ENCODE measurements around the gene PXMP2. TPM values are rescaled to one million over a fixed set of nuclear protein-coding genes. Genes with fewer than 3 reads are reported as not detected.
A peak's percentile ranks its signal among the peaks of the same experiment; 100 is the strongest.
"Not testable (repeated sequence)": the region's sequence is repeated elsewhere in the genome, so short reads cannot be mapped to it uniquely, and the experiment has no call there.

Gene PXMP2
- polyA plus RNA-seq, 3 donors, result 2.9 to 9.2 (median 8.7) TPM

DNA sequence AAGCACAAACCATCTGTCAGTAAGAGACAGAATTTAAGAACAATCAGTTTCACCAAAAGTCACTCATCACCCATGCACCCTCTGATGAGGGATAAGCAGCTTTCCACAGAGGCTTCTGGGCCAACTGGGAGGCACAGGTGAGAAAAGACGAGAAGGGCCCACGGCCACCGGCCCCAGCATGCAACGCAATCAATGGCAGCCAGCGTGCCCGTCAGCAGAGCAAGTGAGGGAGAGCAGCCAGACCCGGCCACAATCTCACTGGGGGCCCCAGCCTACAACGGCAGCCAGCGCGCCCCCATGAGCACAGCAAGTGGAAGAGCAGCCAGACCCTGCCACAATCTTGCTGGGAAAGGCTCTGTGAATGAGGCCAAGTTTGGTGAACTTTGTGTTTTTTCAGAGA, 60.9 kb downstream of the PXMP2 start:
- Mint-ChIP-seq H3K36me3 (peaks cover 78 to 98% of the 10 kb centered on the region in 2 donors), H3K4me3 (no peak overlapping the region), H3K9me3 (no peaks in the 10 kb centered on the region), H3K4me1 (no peaks in the 10 kb centered on the region), H3K27me3 (ENCODE audit: low read depth in 3 of 3) (no peaks in the 10 kb centered on the region), H3K27ac (no peak overlapping the region)
- Histone ChIP-seq H4K20me1 (ENCODE audit: insufficient read depth, low read length) (peaks cover 48% of the 10 kb centered on the region), H3K79me2 (ENCODE audit: insufficient read depth, low read length) (peaks cover 46% of the 10 kb centered on the region), H3K27me3 (ENCODE audit: control insufficient read depth in 2 of 2, insufficient read depth in 2 of 2, low read length in 2 of 2) (no peaks in the 10 kb centered on the region), H2AFZ (ENCODE audit: insufficient read depth, low read depth, low read length, poor library complexity, severe bottlenecking) (no peak overlapping the region), H3K4me3 (replicated peaks in 1 of 3; ENCODE audit: low read depth in 2 of 3, low read length in 3 of 3) (no peak overlapping the region), H3K27ac (ENCODE audit: low read depth in 1 of 2, low read length in 2 of 2) (no peak overlapping the region), H3K9me3 (replicated peaks in 1 of 2; ENCODE audit: control insufficient read depth in 1 of 2, insufficient read depth in 1 of 2, low read length in 2 of 2) (no peaks in the 10 kb centered on the region), H3K9ac (ENCODE audit: insufficient read depth, low read length, poor library complexity, severe bottlenecking) (no peak overlapping the region), H3K4me1 (ENCODE audit: control insufficient read depth in 1 of 2, insufficient read depth in 2 of 2, low read length in 2 of 2) (no peaks in the 10 kb centered on the region), H3K36me3 (replicated peaks in 1 of 2; ENCODE audit: control insufficient read depth in 1 of 2, insufficient read depth in 2 of 2, low read length in 2 of 2) (peaks cover 93 to 98% of the 10 kb centered on the region in 2 donors), H3K4me2 (replicated peaks; ENCODE audit: extremely low read depth, low read length, poor library complexity, severe bottlenecking) (no peak overlapping the region)
- no peak for DNase-seq
- WGBS (ENCODE audit: insufficient coverage), result 93% methylated on average over 10 of the region's 10 CpGs
- TF ChIP-seq CTCF (IDR thresholded peaks at IDR 0.05), result no peak
- intact Hi-C loops (cut with micrococcal nuclease), result no loop called here

- WGBS (ENCODE audit: insufficient coverage), result 100% methylated on average over 3 of the region's 7 CpGs
- H2AFZ ChIP-seq (ENCODE audit: insufficient read depth, low read depth, low read length, poor library complexity, severe bottlenecking); DNase-seq; H3K27ac ChIP-seq (ENCODE audit: low read depth in 1 of 2, low read length in 2 of 2); H3K9ac ChIP-seq (ENCODE audit: insufficient read depth, low read length, poor library complexity, severe bottlenecking); H3K9me3 ChIP-seq (replicated peaks in 1 of 2; ENCODE audit: control insufficient read depth in 1 of 2, insufficient read depth in 1 of 2, low read length in 2 of 2); H3K4me1 Mint-ChIP-seq; H3K4me2 ChIP-seq (replicated peaks; ENCODE audit: extremely low read depth, low read length, poor library complexity, severe bottlenecking); H3K9me3 Mint-ChIP-seq; H3K4me1 ChIP-seq (ENCODE audit: control insufficient read depth in 1 of 2, insufficient read depth in 2 of 2, low read length in 2 of 2); H3K27me3 Mint-ChIP-seq (ENCODE audit: low read depth in 3 of 3); H3K4me3 Mint-ChIP-seq; H3K4me3 ChIP-seq (replicated peaks in 1 of 3; ENCODE audit: low read depth in 2 of 3, low read length in 3 of 3); intact Hi-C loops (cut with micrococcal nuclease); H3K27me3 ChIP-seq (ENCODE audit: control insufficient read depth in 2 of 2, insufficient read depth in 2 of 2, low read length in 2 of 2): not testable (repeated sequence)
- Histone ChIP-seq H3K79me2 (ENCODE audit: insufficient read depth, low read length) (peaks cover 69% of the 10 kb centered on the region), H3K36me3 (replicated peaks in 1 of 2; ENCODE audit: control insufficient read depth in 1 of 2, insufficient read depth in 2 of 2, low read length in 2 of 2) (peaks cover 64 to 87% of the 10 kb centered on the region in 2 donors), H4K20me1 (ENCODE audit: insufficient read depth, low read length) (peaks cover 69% of the 10 kb centered on the region)
- H3K36me3 Mint-ChIP-seq, result peaks cover 43 to 95% of the 10 kb centered on the region in 2 donors
- peak overlapping the region in 2 of 7 donors; percentile 35 to 40 for H3K27ac Mint-ChIP-seq
These were observed 66.3 kb downstream of the PXMP2 start for GRCh38 chr12:132753670-132754069.
